ENCODE results near the gene OXSR1. TPM values are rescaled to one million over a fixed set of nuclear protein-coding genes. Genes with fewer than 3 reads are reported as not detected.
A peak's percentile ranks its signal among the peaks of the same experiment; 100 is the strongest.

OXSR1 gene
- total RNA-seq, 1 donor from 2014 or later, result 80.7 TPM

- H3K27ac Mint-ChIP-seq (ENCODE audit: unreplicated experiment), result no peak overlapping the region
- H3K27me3 Mint-ChIP-seq (ENCODE audit: unreplicated experiment), result no peaks in the 10 kb centered on the region
- H3K36me3 Mint-ChIP-seq (ENCODE audit: unreplicated experiment), result no peaks in the 10 kb centered on the region
- TF ChIP-seq CTCF (IDR thresholded peaks at IDR 0.05; ENCODE audit: partially characterized antibody, unreplicated experiment), result peak; percentile 71
- no peaks in the 10 kb centered on the region for H3K4me1 Mint-ChIP-seq (ENCODE audit: low read depth, unreplicated experiment)
- H3K4me3 Mint-ChIP-seq (ENCODE audit: unreplicated experiment), result no peak overlapping the region
- no peaks in the 10 kb centered on the region for H3K9me3 Mint-ChIP-seq (ENCODE audit: unreplicated experiment)
- no peak for DNase-seq
Observed at GRCh38 chr3:38297947-38298711, 132.8 kb downstream of the OXSR1 start.

Other genes with a start within 250 kb of the OXSR1 start
- 3.2 TPM for gene VILL, start 174.8 kb upstream of the OXSR1 start, total RNA-seq (ENCODE audit: unreplicated experiment)
- gene PLCD1, start 135.9 kb upstream of the OXSR1 start, total RNA-seq (ENCODE audit: unreplicated experiment), result 73.0 TPM
- gene DLEC1, start 126.3 kb upstream of the OXSR1 start, total RNA-seq (ENCODE audit: unreplicated experiment), result 0.42 TPM
- 89.8 TPM for gene ACAA1, start 28.4 kb upstream of the OXSR1 start, total RNA-seq (ENCODE audit: unreplicated experiment)
- gene MYD88, start 26.9 kb upstream of the OXSR1 start, total RNA-seq (ENCODE audit: unreplicated experiment), result 58.0 TPM
- gene SLC22A13, start 100.3 kb downstream of the OXSR1 start, total RNA-seq (ENCODE audit: unreplicated experiment), result 1.5 TPM
- gene SLC22A14, start 116.8 kb downstream of the OXSR1 start, total RNA-seq (ENCODE audit: unreplicated experiment), result 0.93 TPM
- 2.6 TPM for gene XYLB, start 181.2 kb downstream of the OXSR1 start, total RNA-seq (ENCODE audit: unreplicated experiment)

All from glutamatergic neuron (in vitro differentiated cells).